ENCODE measurements around the gene PLEKHH1.
A peak's percentile ranks its signal among the peaks of the same experiment; 100 is the strongest.
"Not testable (repeated sequence)": the region's sequence is repeated elsewhere in the genome, so short reads cannot be mapped to it uniquely, and the experiment has no call there.

Gene PLEKHH1

GRCh38 chr14:67620217-67620785, 87.2 kb downstream of the PLEKHH1 start:
- H3K4me3 ChIP-seq (ENCODE audit: low read depth, low read length), result peak overlapping the region; percentile 81

DNA sequence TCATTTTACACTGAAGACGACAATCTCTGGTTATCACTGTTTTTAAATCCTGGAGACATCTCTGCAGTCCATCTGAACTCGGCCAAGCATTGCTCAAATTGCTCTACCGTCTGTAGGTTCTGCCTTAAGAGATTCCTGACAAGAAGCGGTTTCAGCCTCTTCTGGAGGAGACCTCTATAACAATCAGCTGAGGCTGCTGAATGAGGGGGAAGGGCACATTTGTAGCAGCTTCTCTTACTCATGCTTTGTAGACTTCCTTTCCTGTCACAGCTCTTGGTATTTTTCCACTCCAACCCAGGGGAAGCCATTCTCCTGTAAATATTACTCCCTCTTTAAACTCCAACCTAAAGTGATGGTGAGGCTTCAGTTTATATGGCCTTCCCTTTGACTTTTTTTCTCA, 89.6 kb downstream of the PLEKHH1 start:
- no peak overlapping the region for H3K4me3 ChIP-seq (ENCODE audit: low read depth, low read length)

GRCh38 chr14:67623114-67623513, 90.0 kb downstream of the PLEKHH1 start:
- H3K4me3 ChIP-seq (ENCODE audit: low read depth, low read length), result no peak overlapping the region

GRCh38 chr14:67626131-67626530, 93.0 kb downstream of the PLEKHH1 start:
- not testable (repeated sequence) for H3K4me3 ChIP-seq (ENCODE audit: low read depth, low read length)

DNA sequence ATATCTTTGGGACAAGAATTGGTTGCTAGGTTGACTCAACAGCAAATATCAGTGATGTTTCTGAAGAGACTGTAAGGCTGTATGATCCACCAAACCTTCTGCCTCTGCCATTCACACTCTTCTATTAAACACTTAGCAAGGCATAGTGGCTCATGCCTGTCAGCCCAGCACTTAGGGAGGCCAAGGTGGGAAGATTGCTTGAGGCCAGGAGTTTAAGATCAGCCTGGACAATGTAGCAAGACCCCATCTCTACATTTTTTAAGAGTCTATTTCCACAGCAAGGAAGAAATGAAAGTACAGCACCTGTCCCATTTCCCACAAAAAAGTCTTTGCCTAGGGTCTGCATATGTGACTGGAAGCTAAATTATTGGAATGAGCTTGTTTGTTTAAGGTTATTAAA, 94.4 kb downstream of the PLEKHH1 start:
- no peak overlapping the region for H3K4me3 ChIP-seq (ENCODE audit: low read depth, low read length)

GRCh38 chr14:67630186-67630585, 97.1 kb downstream of the PLEKHH1 start:
- no peak overlapping the region for H3K4me3 ChIP-seq (ENCODE audit: low read depth, low read length)

DNA sequence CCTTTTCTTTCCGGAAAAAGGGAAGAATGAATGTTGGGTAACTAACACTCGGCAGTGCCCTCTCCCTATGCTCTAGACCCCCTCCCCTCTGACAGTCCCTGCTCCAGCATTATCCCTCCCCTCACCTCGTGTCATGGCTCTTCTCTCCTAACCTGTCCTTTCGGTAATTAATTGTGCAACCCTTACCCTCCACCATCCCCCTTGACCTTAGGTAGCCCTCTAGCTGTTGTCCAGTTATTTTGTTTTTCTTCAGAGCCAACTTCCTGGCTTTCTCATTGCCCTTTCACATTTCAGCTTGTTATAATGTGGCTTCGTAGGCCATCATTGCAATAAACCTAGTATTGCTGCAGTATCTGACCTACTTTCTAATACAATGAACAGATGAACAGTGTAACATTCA, 97.8 kb downstream of the PLEKHH1 start:
- no peak overlapping the region for H3K4me3 ChIP-seq (ENCODE audit: low read depth, low read length)

DNA sequence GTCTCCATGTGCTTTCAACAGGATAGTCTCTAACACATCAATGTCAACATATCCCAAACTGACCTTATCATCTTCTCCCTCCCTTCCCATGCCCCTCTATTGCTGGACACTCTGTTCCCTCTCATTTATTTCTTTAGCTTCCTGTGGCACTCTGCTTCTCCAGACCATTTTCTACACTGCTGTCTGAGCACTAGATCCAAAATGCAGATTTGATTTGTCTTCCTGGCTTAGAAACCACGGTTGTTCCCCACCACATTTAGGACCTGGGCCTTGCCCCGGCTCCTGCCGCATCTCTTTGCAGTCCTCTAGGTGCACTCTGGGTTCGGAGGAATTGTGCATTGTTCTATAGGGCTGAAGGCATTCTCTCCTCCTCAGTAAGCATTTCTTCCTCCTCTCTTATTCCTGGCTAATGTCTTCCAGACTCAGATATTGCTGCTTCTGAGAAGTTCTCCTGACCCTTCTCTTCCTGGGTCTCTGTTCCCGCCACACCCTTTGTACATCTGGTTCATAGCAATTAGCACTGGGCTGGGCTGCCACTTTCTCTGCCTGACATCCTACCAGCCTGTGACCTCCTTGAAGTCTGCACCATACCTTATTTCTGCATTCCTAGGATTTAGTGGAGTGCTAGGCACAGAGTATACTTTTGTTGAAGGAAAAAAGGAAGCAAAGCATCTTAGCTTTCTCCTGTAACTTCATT, 100.5 kb downstream of the PLEKHH1 start:
- H3K4me3 ChIP-seq (ENCODE audit: low read depth, low read length), result no peak overlapping the region

- no peak overlapping the region for H3K4me3 ChIP-seq (ENCODE audit: low read depth, low read length)
Measured at GRCh38 chr14:67636361-67636919, 103.3 kb downstream of the PLEKHH1 start.

- no peak overlapping the region for H3K4me3 ChIP-seq (ENCODE audit: low read depth, low read length)
Measured at GRCh38 chr14:67638642-67639041, 105.6 kb downstream of the PLEKHH1 start.
